Measurements from ENCODE around the gene BACH1.
"Not testable (repeated sequence)": the region's sequence is repeated elsewhere in the genome, so short reads cannot be mapped to it uniquely, and the experiment has no call there.

BACH1 gene

DNA sequence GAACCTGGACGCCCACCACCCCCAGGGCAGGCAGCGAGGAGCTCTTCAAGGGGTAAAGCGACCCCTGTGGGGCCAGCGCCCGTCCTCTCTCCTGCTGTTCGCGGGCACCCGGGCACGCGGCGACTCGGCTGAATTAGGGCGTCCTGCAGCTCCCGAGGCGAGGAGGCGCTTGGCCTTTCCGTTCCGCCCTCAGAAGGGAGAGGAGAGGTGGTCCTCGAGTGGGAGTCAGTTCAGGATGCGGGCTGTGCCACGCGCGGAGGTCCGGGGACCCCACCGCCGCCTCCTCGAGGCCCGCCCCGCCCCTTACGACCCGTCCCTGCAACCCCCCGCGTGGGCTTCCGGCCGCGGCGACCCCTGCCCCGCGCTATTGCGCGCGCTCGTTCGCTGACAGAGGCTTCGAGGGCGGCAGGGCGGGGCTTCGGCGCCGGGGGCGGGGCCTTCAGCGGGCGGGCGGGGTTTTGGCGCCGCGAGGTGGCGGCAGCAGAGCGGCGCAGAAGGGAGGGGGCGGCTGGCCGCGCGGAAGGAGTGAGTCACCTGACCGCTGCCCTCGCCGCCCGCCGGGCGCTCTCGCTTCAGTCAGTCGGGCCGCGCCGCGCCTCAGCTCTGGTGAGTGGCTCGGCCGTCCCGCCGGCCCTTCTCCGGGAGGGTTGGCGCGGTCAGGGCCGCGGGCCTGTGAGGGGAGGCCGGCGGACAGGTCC lies at the start of gene BACH1:
BACH1 (plus strand) TSS at position 575 of the 698 bp plus-strand sequence. CDS start 22,359 bp downstream, outside the sequence.
- peak; percentile 83 for DNase-seq (ENCODE audit: low spot score)

DNA sequence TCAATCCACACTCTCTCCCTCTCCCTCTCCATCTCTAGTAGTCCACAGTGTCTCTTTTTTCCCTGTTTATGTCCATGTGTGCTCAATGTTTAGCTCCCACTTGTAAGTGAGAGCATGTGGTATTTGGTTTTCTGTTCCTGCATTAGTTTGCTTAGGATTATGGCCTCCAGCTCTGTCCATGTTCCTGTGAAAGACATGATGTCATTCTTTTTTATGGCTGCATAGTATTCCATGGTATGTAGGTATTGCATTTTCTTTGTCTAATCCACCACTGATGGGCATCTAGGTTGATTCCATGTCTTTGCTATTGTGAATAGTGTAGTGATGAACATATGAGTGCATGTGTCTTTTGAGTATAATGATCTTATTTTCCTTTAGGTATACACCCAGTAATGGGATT lies 49.4 kb upstream of the BACH1 start:
- DNase-seq (ENCODE audit: low spot score) = not testable (repeated sequence)

DNA sequence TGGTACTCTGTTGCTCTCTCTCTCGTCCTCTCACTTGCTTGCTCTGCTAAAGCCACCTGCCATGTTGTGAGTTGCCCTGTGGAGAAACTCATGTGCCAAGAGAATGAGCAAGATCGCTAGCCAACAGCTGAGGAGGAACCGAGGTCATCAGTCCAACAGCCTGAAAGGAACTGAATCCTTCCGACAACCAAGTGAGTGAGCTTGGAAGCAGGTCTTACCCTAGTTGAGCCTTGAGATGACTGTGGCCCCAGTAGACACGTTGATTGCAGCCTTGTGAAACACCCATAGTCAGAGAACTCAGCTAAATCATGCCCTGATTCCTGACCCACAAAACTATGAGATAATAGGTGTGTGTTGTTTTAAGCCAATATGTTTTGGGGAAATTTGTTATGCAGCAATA lies 48.1 kb upstream of the BACH1 start:
- no peak for DNase-seq (ENCODE audit: low spot score)

DNA sequence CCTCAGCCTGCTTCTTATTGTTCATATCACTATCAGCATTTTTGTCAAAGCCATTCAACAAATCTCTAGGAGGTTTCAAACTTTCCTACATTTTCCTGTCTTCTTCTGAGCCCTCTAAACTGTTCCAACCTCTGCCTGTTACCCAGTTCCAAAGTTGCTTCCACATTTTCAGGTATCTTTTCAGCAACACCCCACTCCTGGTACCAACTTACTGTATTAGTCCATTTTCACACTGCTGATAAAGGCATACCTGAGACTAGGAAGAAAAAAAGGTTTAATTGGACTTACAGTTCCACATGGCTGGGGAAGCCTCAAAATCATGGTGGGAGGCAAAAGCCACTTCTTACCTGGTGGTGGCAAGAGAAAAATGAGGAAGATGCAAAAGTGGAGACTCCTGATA lies 44.9 kb upstream of the BACH1 start:
- not testable (repeated sequence) for DNase-seq (ENCODE audit: low spot score)

DNA sequence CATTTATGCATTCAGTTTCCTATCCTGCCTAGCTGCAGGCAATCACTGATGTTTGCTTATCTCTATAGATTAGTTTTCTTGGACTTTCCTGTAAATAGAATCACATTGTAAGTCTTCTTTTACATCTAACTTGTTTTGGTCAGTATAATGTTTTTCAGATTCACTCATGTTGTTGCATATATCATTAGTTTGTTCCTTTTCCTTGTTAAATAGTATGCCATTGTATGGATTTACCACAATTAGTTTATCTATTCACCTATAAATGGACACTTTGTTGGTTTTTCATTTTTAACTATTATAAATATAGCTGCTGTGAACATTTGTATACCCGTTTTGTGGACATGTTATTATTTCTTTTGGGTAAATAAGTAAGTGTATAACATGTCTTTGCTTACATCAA lies 44.2 kb upstream of the BACH1 start:
- DNase-seq (ENCODE audit: low spot score) = no peak

DNA sequence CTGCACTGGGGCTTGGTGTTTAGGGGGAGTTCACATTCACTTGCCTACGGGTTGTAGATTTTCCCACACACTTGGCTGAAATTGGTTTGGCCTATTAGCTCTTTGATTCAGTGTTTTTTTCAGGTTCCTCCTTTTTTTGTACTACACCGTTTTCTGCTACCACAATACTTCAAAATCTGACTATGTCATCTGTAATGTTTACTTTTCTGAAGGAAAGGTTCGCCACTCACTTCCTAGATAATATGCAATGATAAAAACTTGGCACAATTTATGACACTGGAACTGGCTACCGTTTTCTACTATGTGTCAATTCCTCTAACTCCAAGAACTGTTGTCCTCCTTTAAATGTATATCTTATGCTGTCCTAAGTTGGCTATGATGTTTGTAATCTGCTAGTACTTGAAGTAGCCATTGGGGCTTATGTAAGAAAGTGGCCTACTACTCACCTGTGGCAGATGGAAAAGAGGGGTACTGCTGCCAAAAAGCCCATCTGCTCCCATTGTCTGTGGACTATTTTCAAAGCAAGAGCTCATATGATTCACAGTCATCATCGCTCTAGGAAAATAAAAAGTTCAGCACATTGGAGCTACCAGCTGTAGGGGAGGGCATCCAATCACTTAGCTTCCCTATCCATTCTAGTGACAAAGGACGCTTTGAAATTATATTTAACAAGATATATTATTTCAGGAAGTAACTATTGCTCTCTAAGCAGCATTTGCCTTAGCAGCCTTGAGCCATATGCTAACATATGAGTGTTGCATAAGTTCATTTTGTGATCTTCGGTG lies 42.4 kb upstream of the BACH1 start:
- no peak for DNase-seq (ENCODE audit: low spot score)

DNA sequence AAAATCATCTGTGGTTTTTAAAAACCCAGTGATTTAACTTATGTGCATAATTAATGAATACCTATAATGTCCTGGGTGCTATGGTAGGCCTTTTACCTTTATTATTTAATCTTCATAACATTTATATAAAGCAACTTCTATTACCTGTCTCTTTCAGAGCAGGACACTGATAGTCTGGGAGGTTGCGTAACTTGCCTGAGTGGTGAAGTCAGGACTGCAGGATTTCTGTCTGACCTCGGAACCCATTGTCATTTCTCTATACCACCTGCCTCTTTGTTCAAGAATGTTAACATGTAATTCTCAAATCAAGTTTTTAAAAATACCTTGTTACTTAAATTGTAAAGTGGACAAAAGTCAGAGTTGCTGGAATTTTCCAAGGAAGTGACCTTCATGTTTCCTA lies 41.0 kb upstream of the BACH1 start:
- no peak for DNase-seq (ENCODE audit: low spot score)

DNA sequence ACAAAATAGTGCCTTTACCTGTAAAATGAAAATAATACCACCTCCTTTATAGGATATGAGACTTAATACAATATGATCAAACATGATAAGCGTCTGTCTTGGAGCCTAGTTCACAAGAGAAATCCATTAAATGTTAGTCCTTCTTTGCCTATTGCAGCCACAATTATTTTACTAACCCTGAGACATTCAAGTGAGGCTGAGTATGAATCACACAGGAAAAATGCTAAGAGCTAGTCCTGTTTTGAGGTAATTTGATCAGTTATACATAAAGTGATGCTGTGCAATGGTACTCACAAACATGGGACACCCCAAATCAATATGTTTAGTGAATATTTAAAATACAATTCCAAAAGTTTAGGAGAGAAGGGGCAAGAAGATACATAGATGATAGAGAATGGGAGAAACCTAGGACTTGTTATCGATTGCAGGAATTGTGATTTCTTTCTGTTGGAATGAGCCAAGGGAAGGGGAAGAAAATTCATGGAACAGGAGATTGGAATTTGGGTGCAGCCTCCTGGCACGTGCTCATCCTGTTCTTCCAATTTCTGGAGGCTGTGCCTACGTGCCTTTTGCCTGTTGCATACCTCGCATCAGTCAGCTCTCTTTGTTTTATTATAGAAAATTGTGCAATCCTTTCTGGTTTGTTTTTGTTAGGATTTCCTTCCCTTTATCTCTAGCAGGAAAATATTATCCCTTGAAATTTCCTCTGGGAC lies 39.9 kb upstream of the BACH1 start:
- no peak for DNase-seq (ENCODE audit: low spot score)

DNA sequence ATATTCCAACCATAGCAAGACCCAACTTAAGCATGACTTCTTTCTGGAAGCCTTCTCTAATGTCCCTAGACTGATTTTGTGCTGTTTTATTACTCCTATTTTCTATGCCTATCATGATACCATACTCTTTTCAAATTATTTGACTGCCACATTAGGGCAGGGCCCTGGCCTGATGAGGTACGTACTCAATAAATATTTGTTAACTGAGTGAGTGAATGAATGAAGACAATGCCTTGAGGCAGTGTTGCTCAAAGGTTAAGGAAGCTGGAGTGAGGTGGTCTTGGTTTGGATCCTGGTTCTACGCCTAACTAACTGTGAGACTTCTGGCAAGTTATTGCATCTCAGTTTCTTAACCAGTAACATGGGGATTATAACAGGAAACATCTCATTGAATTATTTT lies 38.3 kb upstream of the BACH1 start:
- DNase-seq (ENCODE audit: low spot score) = no peak

DNA sequence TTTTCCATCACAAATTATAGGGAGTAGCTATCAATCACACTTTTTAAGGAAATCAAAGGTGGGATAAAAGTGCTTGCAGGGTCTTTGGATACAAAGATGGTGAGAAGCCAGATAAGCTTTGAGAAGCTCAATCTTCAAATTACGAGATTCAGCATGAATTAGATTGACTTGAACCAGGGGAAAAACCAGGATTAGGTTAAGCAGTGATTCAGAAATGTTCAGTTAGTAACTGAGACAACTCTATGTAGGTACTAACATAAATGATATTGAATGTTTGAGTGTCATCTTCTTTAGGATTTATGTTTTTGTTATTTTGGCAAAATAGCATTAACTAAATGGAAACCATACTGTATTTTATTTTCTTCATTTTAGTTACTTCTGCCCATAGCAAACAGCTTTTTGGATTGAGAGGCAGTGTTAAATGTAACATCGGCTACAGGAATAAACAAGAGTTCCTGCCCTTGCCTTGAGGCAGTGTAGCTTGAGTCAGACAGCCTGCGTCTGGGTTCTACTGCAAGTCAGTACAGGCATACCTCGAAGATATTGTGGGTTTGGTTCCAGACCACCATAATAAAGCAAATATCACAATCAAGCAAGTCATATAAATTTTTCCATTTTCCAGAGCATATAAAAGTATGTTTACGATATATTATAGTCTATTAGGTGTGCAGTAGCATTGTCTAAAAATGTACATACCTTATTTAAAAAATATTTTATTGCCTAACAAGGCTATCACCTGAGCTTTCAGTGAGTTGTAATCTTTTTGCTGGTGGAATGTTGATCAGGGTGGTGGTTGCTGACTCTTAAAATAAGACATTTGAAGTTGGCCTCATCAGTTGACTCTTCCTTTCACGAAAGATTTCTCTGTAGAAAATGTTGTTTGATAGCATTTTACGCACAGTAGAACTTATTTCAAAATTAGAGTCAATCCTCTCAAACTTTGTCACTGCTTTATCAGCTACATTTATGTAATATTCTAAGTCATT lies 36.9 kb upstream of the BACH1 start:
- no peak for DNase-seq (ENCODE audit: low spot score)

DNA sequence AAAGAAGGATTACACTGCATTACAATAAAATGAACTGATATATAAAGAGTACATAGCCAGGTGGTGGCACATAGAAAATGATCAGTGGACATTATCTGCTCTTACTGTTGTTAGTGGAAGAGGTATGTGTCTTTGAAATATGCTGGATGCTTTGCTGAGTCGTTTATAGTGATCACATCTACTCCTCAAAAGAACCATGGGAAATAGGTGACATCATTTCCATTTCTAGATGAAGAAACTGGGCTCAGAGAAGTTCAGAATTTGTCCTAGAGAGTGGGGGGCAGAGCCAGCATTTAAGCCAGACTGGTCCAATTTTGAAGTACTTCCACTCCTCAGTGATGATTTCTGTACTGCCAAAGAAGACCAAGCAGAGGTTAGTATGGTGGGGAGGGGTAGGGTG lies 34.0 kb upstream of the BACH1 start:
- no peak for DNase-seq (ENCODE audit: low spot score)

DNA sequence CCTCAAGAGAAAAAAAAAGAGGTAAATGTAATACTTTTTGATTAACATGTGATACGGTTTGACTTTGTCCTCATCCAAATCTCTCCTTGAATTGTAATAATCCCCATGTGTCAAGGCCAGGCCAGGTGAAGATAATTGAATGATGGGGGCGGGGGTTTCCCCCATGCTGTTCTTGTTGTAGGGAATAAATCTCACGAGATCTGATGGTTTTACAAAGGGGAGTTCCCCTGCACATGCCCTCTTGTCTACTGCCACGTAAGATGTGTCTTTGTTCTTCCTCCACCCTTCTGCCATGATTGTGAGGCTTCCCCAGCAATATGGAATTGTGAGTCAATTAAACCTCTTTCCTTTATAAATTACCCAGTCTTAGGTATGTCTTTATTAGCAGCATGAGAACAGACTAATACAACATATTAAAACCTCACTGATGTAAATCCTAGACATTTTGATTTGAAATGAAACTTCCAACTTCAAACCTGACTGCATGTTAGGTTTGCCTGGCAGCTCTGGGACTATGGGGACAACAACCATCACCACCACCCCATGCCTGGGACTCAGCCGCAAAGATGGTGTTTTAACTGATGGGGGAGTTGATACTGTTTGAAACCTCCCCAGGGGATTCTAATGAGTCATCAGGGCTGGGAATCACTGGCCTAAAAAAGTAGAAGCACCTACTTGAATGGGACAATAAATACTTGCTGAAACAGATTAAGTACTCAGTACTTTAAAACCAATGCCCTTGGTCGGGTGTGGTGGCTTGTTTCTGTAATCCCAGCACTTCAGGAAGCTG lies 32.8 kb upstream of the BACH1 start:
- no peak for DNase-seq (ENCODE audit: low spot score)

DNA sequence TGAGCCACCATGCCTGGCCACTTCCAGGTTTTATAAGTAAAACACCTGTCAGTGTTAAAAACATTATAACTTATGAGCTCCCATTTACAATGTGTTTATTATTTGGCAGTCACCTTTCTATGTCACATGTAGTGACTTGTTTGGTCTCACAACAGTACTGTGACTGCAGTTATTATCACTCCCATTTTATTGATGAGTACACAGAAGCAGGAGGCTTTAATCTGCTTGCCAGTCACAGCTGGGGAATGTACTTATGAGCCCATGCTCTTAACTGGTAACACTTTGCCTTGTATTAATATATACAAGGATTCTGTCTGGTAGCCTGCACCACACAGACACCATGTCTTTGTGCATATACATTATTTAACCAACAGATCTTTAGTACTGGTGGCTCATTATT lies 31.1 kb upstream of the BACH1 start:
- no peak for DNase-seq (ENCODE audit: low spot score)

DNA sequence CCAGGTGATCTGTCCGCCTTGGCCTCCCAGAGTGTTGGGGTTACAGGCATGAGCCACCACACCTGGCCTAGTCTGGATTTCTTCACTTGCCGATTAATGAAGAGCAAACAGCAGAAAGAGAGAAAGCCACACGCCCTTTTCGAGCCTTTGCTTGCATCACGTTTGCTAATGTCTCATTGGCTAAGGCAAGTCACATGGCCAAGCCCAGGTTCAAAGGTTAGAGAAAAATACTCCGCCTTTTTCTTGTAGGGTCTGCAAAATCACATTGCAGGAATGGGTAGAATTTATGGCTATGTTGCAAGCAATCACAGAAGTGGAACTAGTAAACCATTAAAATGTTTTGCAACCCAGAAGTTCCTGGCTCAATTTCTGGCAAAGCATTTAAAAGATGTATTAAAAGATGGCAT lies 26.8 kb upstream of the BACH1 start:
- DNase-seq (ENCODE audit: low spot score) = no peak

DNA sequence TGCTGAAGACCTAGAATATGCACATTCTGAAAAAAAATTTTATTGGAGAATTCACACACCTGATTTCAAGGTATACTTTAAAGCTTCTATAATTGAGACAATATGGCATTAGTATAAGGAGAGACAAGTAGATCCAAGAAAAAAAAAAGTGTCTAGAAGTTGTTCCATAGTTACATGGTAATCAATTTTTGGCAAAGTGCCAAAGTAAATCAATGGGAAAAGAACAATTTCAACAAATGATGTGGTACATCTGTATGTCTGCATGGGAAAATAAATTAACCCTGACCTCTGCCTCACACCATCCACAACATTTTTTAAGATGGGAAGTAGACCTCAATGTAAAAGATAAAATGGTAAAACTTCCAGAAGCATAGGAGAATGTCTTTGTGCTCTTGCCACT lies 21.3 kb upstream of the BACH1 start:
- no peak for DNase-seq (ENCODE audit: low spot score)

DNA sequence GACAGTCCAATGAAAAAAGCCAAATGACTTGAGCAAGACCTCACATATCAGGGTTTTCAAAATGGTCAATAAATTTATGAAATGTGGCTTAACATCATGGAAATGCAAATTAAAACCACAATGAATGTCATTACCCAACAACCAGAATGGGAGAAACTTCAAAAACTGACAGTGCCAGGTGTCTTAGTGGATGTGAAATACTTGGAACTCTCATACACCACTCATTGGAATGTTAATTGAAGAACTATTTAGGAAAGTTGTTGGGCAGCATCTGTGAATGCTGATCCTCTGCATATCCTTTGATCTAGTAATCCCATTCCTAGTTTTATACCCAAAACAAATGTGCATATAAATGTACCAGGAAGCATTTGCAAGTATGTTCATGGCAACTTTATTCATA lies 19.2 kb upstream of the BACH1 start:
- DNase-seq (ENCODE audit: low spot score) = no peak

DNA sequence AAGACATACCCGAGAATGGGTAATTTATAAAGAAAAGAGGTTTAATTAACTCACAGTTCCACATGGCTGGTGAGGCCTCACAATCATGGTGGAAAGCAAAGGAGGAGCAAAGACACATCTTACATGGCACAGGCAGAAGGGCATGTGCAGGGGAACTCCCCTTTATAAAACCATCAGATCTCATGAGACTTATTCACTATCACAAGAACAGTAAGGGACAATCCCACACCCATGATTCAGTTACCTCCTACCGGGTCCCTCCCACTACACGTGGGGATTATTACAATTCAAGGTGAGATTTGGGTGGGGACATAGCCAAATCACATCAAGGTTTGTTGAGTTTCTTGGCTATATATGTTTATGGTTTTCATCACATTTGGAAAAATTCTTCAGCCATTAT lies 16.9 kb upstream of the BACH1 start:
- not testable (repeated sequence) for DNase-seq (ENCODE audit: low spot score)

DNA sequence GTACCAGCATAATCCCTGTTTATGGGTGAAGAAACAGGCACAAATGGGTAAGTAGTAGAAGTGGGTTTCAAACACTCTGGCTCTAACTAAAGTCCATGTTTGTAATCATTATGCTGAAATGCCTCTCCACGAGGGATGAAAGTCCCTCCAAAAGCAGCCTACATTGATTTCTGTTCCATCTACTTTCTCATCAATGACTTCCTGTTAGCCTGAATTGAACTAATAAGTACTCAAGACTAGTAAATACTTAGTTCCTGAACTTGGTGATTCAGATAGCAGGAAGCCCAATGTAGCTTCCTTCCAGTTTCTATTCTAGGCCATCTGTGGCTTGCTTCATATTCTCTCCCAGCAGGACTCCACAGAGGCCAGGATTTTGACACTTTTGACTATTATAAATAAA lies 11.3 kb upstream of the BACH1 start:
- DNase-seq (ENCODE audit: low spot score) = no peak

DNA sequence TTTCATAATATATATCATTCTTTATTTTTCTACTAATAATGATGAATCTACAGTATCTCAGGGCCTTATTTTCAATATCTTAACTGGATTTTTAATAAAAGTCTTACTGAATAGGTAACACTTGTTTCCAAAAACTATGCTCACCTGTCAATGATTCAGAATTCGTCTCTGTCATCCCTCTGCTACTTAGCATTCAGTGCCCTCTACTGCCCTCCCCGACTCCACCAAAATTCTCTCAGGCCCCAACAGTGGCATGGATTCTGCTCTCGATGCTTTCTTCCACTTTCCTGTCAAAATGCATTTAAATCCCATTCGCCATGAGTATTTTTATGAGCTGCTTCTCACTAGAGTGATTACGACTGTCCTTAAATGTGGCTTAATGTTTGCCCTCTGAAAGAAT lies 10.5 kb upstream of the BACH1 start:
- DNase-seq (ENCODE audit: low spot score) = no peak

DNA sequence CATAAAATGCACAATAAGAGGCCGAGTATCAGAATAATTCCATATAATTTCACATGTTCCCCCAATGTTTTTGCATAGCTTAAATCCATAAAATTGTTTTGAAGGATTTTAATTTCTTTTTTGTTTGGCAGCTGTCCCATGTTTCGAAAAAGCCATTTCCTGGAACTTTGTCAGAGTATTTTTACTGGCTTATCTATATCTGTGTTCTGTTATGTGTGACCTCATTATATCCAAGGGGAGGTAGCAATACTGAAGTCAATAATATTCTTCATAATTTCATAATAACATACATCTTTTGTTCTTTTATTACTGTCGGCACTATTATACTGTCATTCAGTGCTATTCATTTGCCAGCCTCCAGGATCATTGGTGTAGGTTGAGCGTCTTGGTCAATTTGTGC lies 9.4 kb upstream of the BACH1 start:
- no peak for DNase-seq (ENCODE audit: low spot score)

DNA sequence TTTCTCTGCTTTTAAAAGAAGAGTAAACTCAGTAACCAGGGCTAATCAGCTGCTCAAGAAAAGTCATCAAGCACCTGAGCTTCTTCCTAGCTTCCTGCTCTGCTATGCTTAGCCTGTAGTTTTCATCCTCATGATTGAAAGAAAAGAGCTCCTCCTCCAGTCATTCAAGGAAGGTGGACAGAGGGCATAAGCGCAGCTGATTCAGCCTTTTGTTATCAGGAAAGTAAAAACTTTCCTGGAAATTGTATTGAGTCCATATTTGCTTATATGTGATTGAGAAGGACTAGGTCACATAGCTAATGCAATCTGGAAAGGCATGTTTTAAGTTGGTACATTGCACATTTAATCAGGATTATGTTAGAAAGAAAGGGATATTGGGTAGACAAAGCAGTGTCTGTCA lies 8.5 kb upstream of the BACH1 start:
- no peak for DNase-seq (ENCODE audit: low spot score)
